C4-2B (cell line): Measurements from ENCODE around the gene SLC9A9.

Source experiments
- CTCF ChIP-seq: fragments of 450-650 bp; conservative IDR thresholded peaks from 2 replicates; pipeline ENCODE4 v1.5.1; 2017; ENCODE audit warnings: mild to moderate bottlenecking
- ZFX ChIP-seq: fragments of 450-650 bp; IDR thresholded peaks from 2 replicates; pipeline ENCODE4 v1.6.1; 2017

GRCh38 chr3:143416229-143416628, 432.0 kb downstream of the SLC9A9 start:
- TF ChIP-seq CTCF (no peak), ZFX (no peak)
